Activated T-cell treated with anti-CD3 and anti-CD28 coated beads, Interleukin-2, amount 50 U/mL, for 72 hours (primary cell): Measurements from ENCODE around the gene FCRLA. TPM values are rescaled to one million over a fixed set of nuclear protein-coding genes. Genes with fewer than 3 reads are reported as not detected.
A peak's percentile ranks its signal among the peaks of the same experiment; 100 is the strongest.

Source experiments
- ATAC-seq, 2 donors: fragments of 150-1000 bp; cut with Tn5 transposase; replicated peaks in 1 of 2; 2 replicates each; pipeline ENCODE4 v1.10.0; 2021; ENCODE audit warnings: moderate library complexity in 2 of 2, mild to moderate bottlenecking in 1 of 2
- DNase-seq, 2 donors: peaks; one replicate each; pipeline ENCODE4 v3.0.0; 2021 to 2022; ENCODE audit warnings: mixed read lengths in 1 of 2
- H3K27ac Mint-ChIP-seq: one replicate; pipeline ENCODE4 v1.8.0; 2022; ENCODE audit warnings: mild to moderate bottlenecking, moderate library complexity, mixed read lengths
- H3K27me3 Mint-ChIP-seq: one replicate; pipeline ENCODE4 v1.8.0; 2022; ENCODE audit warnings: low read depth, mixed read lengths
- H3K36me3 Mint-ChIP-seq, 2 donors: one replicate each; pipeline ENCODE4 v1.8.0; 2022; ENCODE audit warnings: mixed read lengths in 2 of 2, mild to moderate bottlenecking in 1 of 2; ENCODE audit not compliant: insufficient read depth in 2 of 2
- H3K4me1 Mint-ChIP-seq: one replicate; pipeline ENCODE4 v1.8.0; 2022; ENCODE audit warnings: low read depth, mixed read lengths
- H3K4me3 Mint-ChIP-seq, 2 donors: one replicate each; pipeline ENCODE4 v1.8.0; 2022; ENCODE audit warnings: mild to moderate bottlenecking in 2 of 2, mixed read lengths in 2 of 2, moderate library complexity in 2 of 2
- H3K9me3 Mint-ChIP-seq, 2 donors: one replicate each; pipeline ENCODE4 v1.8.0; 2022; ENCODE audit warnings: mixed read lengths in 2 of 2
- total RNA-seq, 2 donors: library from RNA; stranded (reverse); gene quantifications; one replicate each; pipeline ENCODE4 v1.2.3, GENCODE V29; 2022

FCRLA gene
- total RNA-seq, 2 donors from 2014 or later: 0.30 TPM; not detected in 1

DNA sequence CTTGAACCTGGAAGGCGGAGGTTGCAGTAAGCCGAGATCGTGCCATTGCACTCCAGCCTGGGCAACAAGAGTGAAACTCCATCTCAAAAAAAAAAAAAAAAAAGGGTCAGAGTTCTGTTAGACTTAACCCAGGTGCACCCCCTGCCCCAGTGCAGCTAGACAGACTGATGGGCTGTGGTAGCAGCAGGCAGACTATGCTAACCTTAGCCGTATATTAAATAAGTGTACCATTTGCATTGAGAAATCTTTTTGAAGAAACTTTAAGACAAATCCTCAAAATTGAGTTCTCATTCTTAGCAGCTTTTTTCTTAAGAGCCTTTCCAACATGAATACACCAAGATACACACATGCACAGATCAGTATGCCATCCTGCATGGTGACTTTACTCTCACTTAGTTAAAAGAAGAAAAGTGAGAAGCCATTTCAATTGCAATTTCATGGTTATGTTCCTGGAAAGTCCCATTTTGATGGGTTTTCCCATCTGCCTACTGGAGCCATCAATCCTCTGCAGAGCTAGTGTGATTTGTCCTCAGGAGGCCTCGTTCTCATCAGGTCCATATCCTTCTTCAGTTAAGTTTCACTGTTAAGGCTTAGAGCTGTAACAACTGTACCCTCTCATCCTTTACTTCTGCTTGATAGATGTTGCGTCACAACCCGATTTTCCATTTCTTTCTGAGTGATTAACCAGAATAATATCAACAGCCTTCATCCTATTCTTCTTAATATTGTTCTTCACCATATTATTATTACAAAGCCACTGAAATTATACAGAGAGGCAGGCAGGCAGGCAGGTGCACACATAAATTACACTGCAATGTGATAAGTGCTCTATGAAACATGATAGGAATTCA, 21.6 kb downstream of the FCRLA start:
- Mint-ChIP-seq H3K36me3 (peaks cover 2% of the 10 kb centered on the region in 2 donors), H3K27me3 (peaks cover 53% of the 10 kb centered on the region), H3K4me3 (peak overlapping the region; percentile 17 to 93), H3K27ac (no peak overlapping the region), H3K4me1 (peaks cover 61% of the 10 kb centered on the region), H3K9me3 (no peaks in the 10 kb centered on the region)
- ATAC-seq: no peak
- DNase-seq: no peak

DNA sequence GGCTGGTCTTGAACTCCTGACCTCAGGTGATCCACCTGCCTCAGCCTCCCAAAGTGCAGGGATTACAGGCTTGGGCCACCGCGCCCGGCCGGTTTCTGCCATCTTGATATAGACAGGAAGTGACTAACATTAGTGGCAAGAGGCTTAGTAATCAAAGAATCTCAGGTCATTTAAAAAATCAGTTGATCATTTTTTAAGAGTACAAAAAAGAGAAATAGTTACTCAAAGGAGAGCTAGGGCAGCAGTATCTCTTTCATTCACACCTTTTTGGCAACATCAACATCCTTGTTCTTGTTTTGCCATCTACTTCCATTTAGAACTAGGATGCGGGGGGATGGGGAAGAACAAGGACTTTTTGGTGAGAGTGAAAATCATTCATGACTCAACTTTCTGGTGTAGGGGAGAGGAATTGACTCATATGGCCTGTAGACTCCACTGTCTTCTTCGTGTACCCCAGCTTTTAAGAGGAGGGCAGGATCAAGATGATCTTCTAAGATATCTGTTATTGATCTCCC, 23.1 kb downstream of the FCRLA start:
- Mint-ChIP-seq H3K9me3 (no peaks in the 10 kb centered on the region), H3K27ac (peak overlapping the region; percentile 53), H3K4me1 (peaks cover 56% of the 10 kb centered on the region), H3K4me3 (peak overlapping the region; percentile 57 to 65), H3K27me3 (peaks cover 38% of the 10 kb centered on the region), H3K36me3 (peaks cover 2% of the 10 kb centered on the region in 2 donors)
- ATAC-seq (peak; percentile 51 to 67), DNase-seq (peak in 1 of 2 donors; percentile 57)

DNA sequence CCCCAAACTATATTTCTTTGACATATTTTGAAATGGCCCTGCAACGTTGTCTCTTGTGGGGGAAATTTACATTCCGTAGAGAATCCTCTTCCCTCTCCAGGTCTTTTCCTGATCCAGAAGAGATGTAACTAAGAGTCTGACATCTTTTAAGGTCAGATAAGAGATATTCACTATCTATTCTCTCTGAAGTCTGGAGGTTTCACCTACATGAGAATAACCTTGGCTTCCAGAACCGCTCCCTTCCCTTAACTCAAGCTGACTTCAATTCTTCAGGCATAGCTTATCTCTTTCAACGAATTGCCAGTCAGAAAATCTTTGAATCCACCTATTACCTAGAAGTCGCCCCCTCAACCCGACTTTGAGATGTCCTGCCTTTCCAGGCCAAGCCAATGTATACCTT, 24.2 kb downstream of the FCRLA start:
- Mint-ChIP-seq H3K27me3 (peaks cover 28% of the 10 kb centered on the region), H3K4me3 (no peak overlapping the region), H3K27ac (no peak overlapping the region)

DNA sequence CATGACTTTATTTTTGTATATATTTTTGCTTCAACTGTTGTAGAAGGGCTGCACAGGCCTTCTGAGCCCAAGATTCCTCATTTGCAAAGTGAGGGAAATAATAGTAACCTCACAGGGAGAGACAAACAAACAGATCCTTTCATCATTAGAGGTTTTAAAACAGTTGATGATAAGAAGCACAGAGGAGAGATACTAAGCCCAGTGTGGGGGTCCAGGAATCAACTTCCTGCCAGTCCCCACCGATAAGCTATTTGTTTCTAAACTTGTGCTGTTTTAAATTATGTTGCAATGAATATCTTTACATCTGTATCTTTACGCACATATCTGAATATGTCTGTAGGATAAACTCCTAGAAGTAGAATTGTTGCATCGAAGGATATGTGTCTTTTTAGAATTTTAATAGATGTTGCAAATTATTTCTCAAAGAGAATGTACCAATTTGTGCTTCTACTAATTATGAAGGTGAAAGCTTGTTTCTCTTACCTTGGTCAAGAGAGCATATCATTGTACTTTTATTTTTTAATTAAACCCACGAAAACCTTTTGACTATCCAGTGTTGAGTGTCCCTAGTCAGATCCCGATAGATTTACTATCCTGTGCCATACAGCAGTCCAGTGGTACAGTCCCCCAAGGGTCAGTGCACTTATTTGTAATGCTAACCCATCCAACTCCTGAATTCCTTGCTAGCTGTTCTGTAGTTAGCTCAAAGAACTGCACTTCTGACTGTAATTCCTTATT, 25.1 kb downstream of the FCRLA start:
- no peak for ATAC-seq
- peaks cover 28% of the 10 kb centered on the region for H3K27me3 Mint-ChIP-seq
- peaks cover 64% of the 10 kb centered on the region for H3K4me1 Mint-ChIP-seq
- H3K27ac Mint-ChIP-seq: no peak overlapping the region
- H3K36me3 Mint-ChIP-seq: peaks cover 0 to 2% of the 10 kb centered on the region in 2 donors
- H3K4me3 Mint-ChIP-seq: no peak overlapping the region
- H3K9me3 Mint-ChIP-seq: no peaks in the 10 kb centered on the region
- DNase-seq: no peak

More for the DNA sequence above, 24.2 kb downstream of the FCRLA start:
- no peak for ATAC-seq
- Mint-ChIP-seq H3K9me3 (no peaks in the 10 kb centered on the region), H3K36me3 (peaks cover 0 to 2% of the 10 kb centered on the region in 2 donors), H3K4me1 (peaks cover 55% of the 10 kb centered on the region)
- no peak for DNase-seq

DNA sequence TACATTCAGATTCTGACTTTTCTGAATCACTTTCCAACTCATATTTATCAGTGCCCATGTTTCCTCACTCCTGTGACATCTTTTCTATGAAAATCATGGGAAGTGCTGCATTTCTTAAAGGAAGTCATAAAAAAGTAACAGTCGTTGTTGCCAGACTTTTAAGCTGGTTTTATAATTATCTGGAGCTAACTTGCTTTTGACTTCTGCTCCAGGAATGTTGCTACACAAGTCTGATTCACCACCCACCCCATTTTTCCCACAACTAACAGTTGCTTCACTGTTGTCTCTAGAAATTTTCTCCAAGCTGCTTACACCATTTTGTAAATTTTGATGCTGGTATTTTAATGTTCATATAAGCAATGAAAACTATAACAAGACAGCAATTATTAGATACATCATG, 26.5 kb downstream of the FCRLA start:
- ATAC-seq (no peak), DNase-seq (no peak)
- H3K27me3 Mint-ChIP-seq: peaks cover 22% of the 10 kb centered on the region
- no peaks in the 10 kb centered on the region for H3K9me3 Mint-ChIP-seq
- H3K4me3 Mint-ChIP-seq: no peak overlapping the region
- no peak overlapping the region for H3K27ac Mint-ChIP-seq
- H3K4me1 Mint-ChIP-seq: peaks cover 55% of the 10 kb centered on the region
- H3K36me3 Mint-ChIP-seq: no peaks in the 10 kb centered on the region

DNA sequence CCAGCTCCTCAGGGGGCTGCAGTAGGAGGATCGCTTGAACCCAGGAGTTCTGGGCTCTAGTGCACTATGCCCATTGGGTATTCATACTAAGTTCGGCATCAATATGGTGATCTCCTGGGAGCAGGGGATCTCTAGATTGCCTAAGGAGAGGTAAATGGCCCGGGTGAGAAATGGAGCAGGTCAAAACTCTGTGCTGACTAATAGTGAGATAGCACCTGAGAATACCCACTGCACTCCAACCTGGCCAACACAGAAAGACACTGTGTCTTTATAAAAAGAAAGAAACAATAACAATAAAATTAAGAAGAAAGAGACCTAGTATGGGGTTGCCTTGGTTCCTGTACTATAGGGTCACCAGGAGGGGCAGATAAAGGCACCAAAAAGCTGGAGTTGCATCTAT, 28.8 kb downstream of the FCRLA start:
- Mint-ChIP-seq H3K36me3 (no peaks in the 10 kb centered on the region), H3K27me3 (peaks cover 21% of the 10 kb centered on the region)

DNA sequence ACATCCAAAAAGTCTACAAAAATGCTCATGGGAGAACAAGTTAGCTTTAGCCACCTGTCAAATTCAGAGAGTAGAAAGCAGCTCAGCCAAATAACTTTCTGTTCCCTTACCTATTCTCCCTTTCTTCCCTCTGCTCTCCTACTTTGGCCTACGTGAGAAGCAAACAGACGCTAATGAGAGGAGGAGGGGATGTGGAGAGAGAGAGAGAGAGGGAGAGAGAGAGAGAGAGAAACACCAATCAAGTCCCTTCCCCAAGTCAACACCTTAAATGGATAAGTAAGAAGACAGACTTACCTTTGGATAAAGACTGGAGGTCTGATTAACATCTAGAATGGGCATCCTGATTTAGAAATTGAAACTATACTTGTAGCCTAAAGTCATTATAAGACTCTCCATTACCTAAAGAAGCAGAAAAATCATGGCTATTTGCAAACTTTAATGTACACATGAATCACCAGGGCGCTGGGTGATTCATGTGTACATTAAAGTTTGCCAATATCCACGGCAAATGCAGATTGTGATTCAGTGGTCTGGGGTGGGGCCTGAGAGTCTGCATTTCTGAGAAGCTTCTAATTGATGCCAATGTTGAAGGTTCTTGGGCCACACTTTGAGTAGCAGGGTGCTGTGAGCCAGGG, 29.4 kb downstream of the FCRLA start:
- no peak overlapping the region for H3K27ac Mint-ChIP-seq
- H3K27me3 Mint-ChIP-seq: peaks cover 15% of the 10 kb centered on the region
- ATAC-seq: peak; percentile 63 to 67

More for the DNA sequence above, 28.8 kb downstream of the FCRLA start:
- no peak overlapping the region for H3K4me3 Mint-ChIP-seq
- peaks cover 41% of the 10 kb centered on the region for H3K4me1 Mint-ChIP-seq
- ATAC-seq: no peak
- DNase-seq: no peak
- H3K9me3 Mint-ChIP-seq: no peaks in the 10 kb centered on the region
- no peak overlapping the region for H3K27ac Mint-ChIP-seq

DNA sequence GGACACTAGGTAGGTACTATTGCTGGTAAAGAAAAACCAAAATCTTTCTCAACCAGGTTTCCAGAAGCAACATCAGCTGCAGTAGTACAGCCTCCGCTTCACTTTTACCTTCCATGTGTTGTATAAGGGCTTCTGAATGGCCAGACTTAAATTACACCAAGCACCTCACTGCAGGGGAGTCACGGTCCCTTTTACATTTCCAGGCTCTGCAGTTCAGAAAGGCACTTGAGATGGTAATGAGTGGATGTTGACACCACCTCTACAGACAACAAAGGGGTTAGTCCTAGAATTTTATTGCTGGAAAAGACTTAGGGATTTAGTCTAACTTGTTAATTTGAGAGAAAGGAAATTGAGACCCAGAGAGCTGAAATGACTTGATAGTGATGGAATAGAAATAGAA, 30.6 kb downstream of the FCRLA start:
- no peak overlapping the region for H3K27ac Mint-ChIP-seq
- H3K9me3 Mint-ChIP-seq: no peaks in the 10 kb centered on the region
- no peak for ATAC-seq
- no peak for DNase-seq
- peaks cover 5% of the 10 kb centered on the region for H3K27me3 Mint-ChIP-seq
- no peaks in the 10 kb centered on the region for H3K36me3 Mint-ChIP-seq
- peaks cover 36% of the 10 kb centered on the region for H3K4me1 Mint-ChIP-seq
- H3K4me3 Mint-ChIP-seq: no peak overlapping the region

More for the DNA sequence above, 29.4 kb downstream of the FCRLA start:
- Mint-ChIP-seq H3K4me3 (peak overlapping the region in 1 of 2 donors; percentile 26), H3K36me3 (no peaks in the 10 kb centered on the region), H3K9me3 (no peaks in the 10 kb centered on the region), H3K4me1 (peaks cover 38% of the 10 kb centered on the region)
- DNase-seq: peak; percentile 31 to 54

DNA sequence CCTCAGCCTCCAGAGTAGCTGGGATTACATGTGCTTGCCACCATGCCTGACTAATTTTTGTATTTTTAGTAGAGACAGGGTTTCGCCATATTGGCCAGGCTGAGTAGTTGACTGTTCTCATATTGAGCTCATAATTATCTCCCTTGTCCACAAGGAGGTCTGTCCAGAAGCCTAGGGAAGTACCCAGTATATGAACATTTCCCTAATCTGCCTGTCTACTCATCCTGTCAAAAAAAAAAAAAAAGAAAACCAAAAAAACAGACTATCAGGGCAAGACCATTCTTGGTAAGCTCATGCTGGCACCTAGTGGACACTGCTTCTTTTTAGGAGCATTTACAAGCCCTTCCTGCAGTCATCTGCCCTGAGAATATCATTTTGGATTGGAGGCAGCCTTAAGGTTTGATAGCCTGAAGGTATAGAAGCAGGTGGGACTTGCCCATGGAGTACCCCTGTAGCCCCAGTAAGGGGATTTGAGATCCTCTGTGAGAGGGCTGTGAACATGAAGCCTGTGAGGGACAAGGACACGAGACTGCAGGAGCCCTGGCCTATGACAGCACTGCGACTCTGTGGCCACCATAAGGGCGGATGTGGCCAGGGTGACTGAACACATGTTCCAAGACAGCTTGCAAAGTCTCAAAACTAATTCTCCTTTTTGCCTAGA, 31.7 kb downstream of the FCRLA start:
- H3K36me3 Mint-ChIP-seq: no peaks in the 10 kb centered on the region
- H3K4me1 Mint-ChIP-seq: peaks cover 42% of the 10 kb centered on the region
- peak; percentile 78 to 81 for ATAC-seq

DNA sequence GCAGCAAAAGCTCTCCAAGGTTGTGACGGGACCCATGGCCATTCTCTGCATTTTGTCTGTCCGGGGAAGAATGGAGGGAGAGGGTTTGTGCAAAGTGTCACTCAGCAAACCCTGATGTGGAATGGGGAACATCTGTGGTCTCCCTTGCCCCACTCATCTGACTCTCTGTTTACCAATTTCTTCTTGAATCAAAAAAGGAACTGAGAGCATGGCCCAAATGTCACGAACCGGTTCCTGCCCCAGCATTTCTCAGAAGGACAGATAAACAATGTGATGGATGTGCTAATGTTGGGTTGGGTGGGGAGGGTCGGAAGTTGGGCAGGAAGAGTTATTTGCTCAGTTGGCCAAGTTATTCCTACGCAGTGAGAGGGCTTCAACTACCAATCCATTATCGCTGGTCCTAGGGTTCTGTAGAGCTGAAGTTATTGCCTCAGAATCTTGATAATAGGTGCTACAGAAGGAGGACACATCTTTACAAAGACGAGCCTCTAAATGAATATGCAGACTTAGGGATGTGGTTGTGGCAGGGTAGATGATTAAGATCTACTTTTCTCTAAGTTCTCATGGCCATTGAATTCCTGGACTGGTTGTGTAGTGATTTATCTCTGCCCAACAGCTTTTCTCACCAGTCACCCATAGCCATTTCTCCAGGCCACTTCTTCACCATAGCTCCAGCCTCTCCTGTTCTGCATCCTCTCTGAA, 33.0 kb downstream of the FCRLA start:
- H3K36me3 Mint-ChIP-seq: no peaks in the 10 kb centered on the region
- no peak overlapping the region for H3K4me3 Mint-ChIP-seq

More for the DNA sequence above, 31.7 kb downstream of the FCRLA start:
- DNase-seq: peak; percentile 67 to 69
- H3K27me3 Mint-ChIP-seq: no peaks in the 10 kb centered on the region
- H3K4me3 Mint-ChIP-seq: peak overlapping the region in 1 of 2 donors; percentile 21
- H3K27ac Mint-ChIP-seq: peak overlapping the region; percentile 31
- H3K9me3 Mint-ChIP-seq: no peaks in the 10 kb centered on the region

DNA sequence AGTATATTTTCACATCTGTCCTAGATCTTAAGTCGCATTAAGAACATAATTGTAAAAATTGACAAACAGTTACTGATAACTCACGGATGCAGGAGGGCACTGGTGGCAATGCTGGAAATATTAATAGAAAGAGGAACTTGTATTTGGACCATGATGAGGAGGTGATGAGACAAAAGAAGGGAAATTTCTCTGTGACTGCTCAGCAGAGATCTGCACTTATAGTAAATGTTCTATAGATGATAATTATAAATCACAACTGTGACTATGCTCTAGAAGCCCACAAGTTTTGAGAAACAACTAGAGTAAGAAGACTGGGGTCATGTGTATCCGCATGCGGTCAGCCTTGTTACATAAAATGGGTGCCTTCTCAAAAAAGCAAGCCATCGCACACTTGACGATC, 33.9 kb downstream of the FCRLA start:
- H3K4me1 Mint-ChIP-seq: peaks cover 53% of the 10 kb centered on the region
- ATAC-seq: no peak
- no peaks in the 10 kb centered on the region for H3K36me3 Mint-ChIP-seq
- no peak overlapping the region for H3K4me3 Mint-ChIP-seq
- H3K27me3 Mint-ChIP-seq: peaks cover 11% of the 10 kb centered on the region
- no peaks in the 10 kb centered on the region for H3K9me3 Mint-ChIP-seq
- DNase-seq: no peak
- no peak overlapping the region for H3K27ac Mint-ChIP-seq

More for the DNA sequence above, 33.0 kb downstream of the FCRLA start:
- Mint-ChIP-seq H3K4me1 (peaks cover 54% of the 10 kb centered on the region), H3K27me3 (peaks cover 4% of the 10 kb centered on the region), H3K9me3 (no peaks in the 10 kb centered on the region), H3K27ac (peak overlapping the region; percentile 31)
- DNase-seq (no peak), ATAC-seq (no peak)

DNA sequence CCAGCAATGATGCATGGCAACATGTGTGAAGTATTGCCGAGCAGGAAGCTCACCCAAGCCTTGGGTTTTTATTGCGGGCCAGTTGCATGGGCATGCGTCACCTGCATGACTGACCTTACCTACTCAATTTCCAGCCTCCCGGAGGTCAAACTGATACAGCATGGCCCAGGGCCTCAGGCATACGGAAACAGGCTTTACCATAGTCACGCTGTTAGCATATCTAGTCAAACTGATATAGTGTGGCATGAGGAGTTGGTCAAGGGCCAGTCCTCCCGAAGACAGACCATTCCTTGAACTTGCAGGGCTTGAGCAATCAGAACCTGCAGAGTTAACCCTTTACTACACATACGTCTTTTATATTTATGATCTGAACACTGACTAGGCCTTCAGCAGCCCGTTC, 36.2 kb downstream of the FCRLA start:
- DNase-seq: no peak
- Mint-ChIP-seq H3K9me3 (no peaks in the 10 kb centered on the region), H3K4me3 (no peak overlapping the region), H3K27ac (no peak overlapping the region), H3K4me1 (peaks cover 53% of the 10 kb centered on the region), H3K27me3 (peaks cover 16% of the 10 kb centered on the region), H3K36me3 (no peaks in the 10 kb centered on the region)
- no peak for ATAC-seq
